ENCODE data around the gene RTCB. TPM values are rescaled to one million over a fixed set of nuclear protein-coding genes. Genes with fewer than 3 reads are reported as not detected.

The RTCB gene
- total RNA-seq, 4 donors from 2014 or later: 62.7 to 181 (median 126) TPM

DNA sequence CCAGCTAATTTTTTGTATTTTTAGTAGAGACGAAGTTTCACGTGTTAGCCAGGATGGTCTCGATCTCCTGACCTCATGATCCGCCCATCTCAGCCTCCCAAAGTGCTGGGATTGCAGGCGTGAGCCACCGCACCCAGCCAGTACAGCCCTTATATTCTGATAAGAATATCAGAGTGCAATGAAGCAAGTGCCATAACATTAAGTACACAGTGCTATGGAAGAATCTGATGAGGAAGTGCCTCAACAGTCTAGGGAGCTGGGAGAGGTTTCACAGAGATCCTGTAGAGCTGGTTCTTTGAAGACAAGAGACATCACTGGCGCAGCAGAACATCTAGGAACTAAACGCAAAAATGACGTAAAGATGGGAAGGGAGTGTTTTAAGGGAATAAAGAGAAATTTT, 2.1 kb downstream of the RTCB start:
- peak in 2 of 3 donors; percentile 64 to 71 for DNase-seq
- peak overlapping the region in 2 of 4 donors; percentile 85 to 91 for H3K4me3 ChIP-seq

GRCh38 chr22:32407936-32408335, 4.1 kb downstream of the RTCB start:
- H3K36me3 ChIP-seq: peaks cover 0 to 53% (median 5%) of the 10 kb centered on the region in 3 donors
- H3K27ac ChIP-seq: peak overlapping the region in 3 of 4 donors; percentile 3 to 49 (median 20)
- H3K4me1 ChIP-seq: peaks cover 0 to 35% (median 1%) of the 10 kb centered on the region in 4 donors
- H3K9me3 ChIP-seq: no peaks in the 10 kb centered on the region
- peak in 1 of 3 donors; percentile 73 for DNase-seq
- TF ChIP-seq, protein P1, sequence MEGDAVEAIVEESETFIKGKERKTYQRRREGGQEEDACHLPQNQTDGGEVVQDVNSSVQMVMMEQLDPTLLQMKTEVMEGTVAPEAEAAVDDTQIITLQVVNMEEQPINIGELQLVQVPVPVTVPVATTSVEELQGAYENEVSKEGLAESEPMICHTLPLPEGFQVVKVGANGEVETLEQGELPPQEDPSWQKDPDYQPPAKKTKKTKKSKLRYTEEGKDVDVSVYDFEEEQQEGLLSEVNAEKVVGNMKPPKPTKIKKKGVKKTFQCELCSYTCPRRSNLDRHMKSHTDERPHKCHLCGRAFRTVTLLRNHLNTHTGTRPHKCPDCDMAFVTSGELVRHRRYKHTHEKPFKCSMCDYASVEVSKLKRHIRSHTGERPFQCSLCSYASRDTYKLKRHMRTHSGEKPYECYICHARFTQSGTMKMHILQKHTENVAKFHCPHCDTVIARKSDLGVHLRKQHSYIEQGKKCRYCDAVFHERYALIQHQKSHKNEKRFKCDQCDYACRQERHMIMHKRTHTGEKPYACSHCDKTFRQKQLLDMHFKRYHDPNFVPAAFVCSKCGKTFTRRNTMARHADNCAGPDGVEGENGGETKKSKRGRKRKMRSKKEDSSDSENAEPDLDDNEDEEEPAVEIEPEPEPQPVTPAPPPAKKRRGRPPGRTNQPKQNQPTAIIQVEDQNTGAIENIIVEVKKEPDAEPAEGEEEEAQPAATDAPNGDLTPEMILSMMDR (IDR thresholded peaks at IDR 0.05): no peak
- TF ChIP-seq POLR2A (IDR thresholded peaks at IDR 0.05): no peak
- H3K4me3 ChIP-seq: no peak overlapping the region
- H3K27me3 ChIP-seq: no peaks in the 10 kb centered on the region

More for the DNA sequence above, 2.1 kb downstream of the RTCB start:
- H3K9me3 ChIP-seq: no peaks in the 10 kb centered on the region
- peaks cover 0 to 33% (median 5%) of the 10 kb centered on the region in 3 donors for H3K36me3 ChIP-seq
- TF ChIP-seq POLR2A (IDR thresholded peaks at IDR 0.05): peak; percentile 60 to 63
- TF ChIP-seq, protein P1 (IDR thresholded peaks at IDR 0.05): no peak
- H3K27ac ChIP-seq: peak overlapping the region in 3 of 4 donors; percentile 77 to 89 (median 86)
- no peaks in the 10 kb centered on the region for H3K27me3 ChIP-seq
- peaks cover 0 to 35% (median 1%) of the 10 kb centered on the region in 4 donors for H3K4me1 ChIP-seq

- TF ChIP-seq, protein P1 (IDR thresholded peaks at IDR 0.05): no peak
- no peak for TF ChIP-seq POLR2A (IDR thresholded peaks at IDR 0.05)
- peak overlapping the region in 2 of 4 donors; percentile 3 to 49 for H3K27ac ChIP-seq
- no peak for DNase-seq
- H3K4me3 ChIP-seq: no peak overlapping the region
- no peaks in the 10 kb centered on the region for H3K27me3 ChIP-seq
- H3K4me1 ChIP-seq: peaks cover 0 to 35% (median 1%) of the 10 kb centered on the region in 4 donors
- H3K9me3 ChIP-seq: no peaks in the 10 kb centered on the region
- peaks cover 0 to 60% (median 5%) of the 10 kb centered on the region in 3 donors for H3K36me3 ChIP-seq
These were observed 4.7 kb downstream of the RTCB start for GRCh38 chr22:32407312-32407711.

DNA sequence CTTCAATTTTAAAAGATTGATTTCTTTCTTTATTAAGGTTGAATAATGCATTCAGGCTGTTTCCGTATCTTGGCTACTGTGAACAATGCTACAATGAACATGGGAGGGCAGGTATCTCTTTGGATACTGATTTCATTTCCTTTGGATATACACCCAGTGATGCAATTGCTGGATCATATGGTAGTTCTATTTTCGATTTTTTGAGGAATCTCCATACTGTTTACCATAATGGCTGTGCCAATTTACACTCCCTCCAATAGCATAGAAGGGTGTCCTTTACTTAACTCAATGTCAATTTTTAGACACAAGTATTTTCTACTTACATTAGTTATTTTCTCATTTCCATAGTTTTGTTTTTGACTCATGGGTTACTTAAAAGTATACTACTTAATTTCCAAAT, 8.0 kb downstream of the RTCB start:
- Histone ChIP-seq H3K27me3 (no peaks in the 10 kb centered on the region), H3K27ac (no peak overlapping the region), H3K9me3 (no peaks in the 10 kb centered on the region), H3K4me1 (peaks cover 0 to 17% (median 1%) of the 10 kb centered on the region in 4 donors), H3K4me3 (no peak overlapping the region), H3K36me3 (peaks cover 0 to 93% (median 5%) of the 10 kb centered on the region in 3 donors)
- DNase-seq: no peak
- no peak for TF ChIP-seq POLR2A (IDR thresholded peaks at IDR 0.05)
- TF ChIP-seq, protein P1 (IDR thresholded peaks at IDR 0.05): no peak

GRCh38 chr22:32401486-32401885, 10.6 kb downstream of the RTCB start:
- no peak for TF ChIP-seq POLR2A (IDR thresholded peaks at IDR 0.05)
- TF ChIP-seq, protein P1 (IDR thresholded peaks at IDR 0.05): no peak
- no peaks in the 10 kb centered on the region for H3K4me1 ChIP-seq
- no peak for DNase-seq
- H3K27me3 ChIP-seq: no peaks in the 10 kb centered on the region
- H3K27ac ChIP-seq: no peak overlapping the region
- H3K9me3 ChIP-seq: no peaks in the 10 kb centered on the region
- peaks cover 0 to 100% (median 5%) of the 10 kb centered on the region in 3 donors for H3K36me3 ChIP-seq
- no peak overlapping the region for H3K4me3 ChIP-seq

All from Peyer's patch (tissue), 4 donors.